ENCODE results near the gene LY86.

Gene LY86

DNA sequence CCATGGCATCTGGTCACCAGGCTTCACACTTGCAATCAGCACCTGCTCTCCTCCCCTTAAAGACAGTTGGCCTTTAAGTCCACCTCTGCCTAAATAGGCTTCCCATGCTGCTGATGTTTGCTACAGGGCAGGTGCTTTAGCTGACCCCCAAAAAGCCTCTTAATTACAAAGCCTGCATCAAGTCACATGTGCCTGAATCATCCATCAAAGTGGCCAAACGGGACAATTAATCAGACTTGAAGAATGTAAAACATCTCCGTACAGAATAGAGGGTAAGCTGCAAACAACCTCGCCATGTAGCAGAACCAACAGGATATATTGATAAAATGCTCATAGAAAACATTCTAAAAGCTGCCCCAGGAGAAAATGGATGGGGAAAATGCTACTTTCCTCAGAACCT, 7.4 kb downstream of the LY86 start:
- peak; percentile 74 for DNase-seq (ENCODE audit: low read depth)
- H3K4me3 ChIP-seq (ENCODE audit: low read length): no peak overlapping the region
- TF ChIP-seq, protein P1, sequence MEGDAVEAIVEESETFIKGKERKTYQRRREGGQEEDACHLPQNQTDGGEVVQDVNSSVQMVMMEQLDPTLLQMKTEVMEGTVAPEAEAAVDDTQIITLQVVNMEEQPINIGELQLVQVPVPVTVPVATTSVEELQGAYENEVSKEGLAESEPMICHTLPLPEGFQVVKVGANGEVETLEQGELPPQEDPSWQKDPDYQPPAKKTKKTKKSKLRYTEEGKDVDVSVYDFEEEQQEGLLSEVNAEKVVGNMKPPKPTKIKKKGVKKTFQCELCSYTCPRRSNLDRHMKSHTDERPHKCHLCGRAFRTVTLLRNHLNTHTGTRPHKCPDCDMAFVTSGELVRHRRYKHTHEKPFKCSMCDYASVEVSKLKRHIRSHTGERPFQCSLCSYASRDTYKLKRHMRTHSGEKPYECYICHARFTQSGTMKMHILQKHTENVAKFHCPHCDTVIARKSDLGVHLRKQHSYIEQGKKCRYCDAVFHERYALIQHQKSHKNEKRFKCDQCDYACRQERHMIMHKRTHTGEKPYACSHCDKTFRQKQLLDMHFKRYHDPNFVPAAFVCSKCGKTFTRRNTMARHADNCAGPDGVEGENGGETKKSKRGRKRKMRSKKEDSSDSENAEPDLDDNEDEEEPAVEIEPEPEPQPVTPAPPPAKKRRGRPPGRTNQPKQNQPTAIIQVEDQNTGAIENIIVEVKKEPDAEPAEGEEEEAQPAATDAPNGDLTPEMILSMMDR (conservative IDR thresholded peaks at IDR 0.05; ENCODE audit: low read depth, low read length): no peak

DNA sequence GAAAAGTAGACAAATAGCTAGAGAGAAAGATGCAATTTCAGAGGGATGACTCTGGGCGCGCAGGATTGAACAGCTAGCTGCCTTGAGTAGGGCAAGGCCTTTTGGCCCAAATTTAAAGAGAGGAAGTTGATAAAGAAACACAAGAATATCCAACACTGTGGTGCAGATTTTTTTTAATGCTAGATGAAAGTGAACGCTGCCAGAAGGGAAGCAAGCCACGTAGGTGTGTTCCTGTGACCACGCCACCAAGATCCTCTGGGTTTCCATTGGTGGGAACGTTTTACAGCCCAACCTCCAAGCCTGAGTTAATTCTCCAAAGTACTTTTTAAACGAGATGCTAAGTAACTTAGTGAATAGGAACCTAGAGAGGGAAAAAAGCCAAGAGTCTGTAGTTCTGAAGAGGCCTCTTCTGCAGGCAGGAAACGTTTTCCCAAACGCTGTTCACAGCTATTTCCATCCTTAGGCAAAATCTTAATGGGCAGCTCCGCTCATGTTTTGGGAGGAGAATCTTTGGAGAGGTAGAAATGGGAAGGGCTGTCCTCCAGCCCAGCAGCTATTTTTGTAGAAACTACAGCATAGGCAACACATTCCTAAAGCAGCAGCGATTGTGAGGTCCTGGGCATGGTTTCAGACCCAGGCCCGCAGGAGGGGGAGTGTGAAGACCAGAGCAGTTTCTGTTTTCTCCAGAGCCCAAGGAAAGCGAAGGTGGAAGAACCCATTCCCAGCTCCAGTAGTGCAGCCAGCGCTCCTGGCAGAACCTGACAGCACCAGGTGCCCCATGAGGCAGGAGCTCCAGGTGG, 8.2 kb downstream of the LY86 start:
- no peak overlapping the region for H3K4me3 ChIP-seq (ENCODE audit: low read length)
- DNase-seq (ENCODE audit: low read depth): no peak
- TF ChIP-seq, protein P1 (conservative IDR thresholded peaks at IDR 0.05; ENCODE audit: low read depth, low read length): no peak

DNA sequence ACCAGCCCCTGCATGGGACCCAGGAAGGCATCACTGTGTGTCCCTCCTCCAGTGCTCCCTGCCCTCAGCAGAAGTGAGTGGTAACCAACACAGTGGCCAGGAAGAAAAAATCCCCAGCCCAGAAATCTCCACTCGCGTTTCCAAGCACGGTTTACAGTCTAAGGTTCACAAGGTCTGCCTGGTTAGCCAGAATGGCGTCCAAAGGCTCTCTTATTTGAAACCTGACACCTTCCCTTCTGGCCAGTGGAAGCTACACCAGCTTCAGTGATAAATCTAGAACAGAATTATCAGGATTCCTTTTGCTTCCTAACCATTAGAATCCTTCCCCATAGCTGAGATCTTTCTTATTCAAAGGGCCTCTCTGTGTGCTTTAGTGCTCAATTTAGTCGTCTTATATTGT, 9.2 kb downstream of the LY86 start:
- peak; percentile 4 for DNase-seq (ENCODE audit: low read depth)
- TF ChIP-seq, protein P1 (conservative IDR thresholded peaks at IDR 0.05; ENCODE audit: low read depth, low read length): no peak
- no peak overlapping the region for H3K4me3 ChIP-seq (ENCODE audit: low read length)

DNA sequence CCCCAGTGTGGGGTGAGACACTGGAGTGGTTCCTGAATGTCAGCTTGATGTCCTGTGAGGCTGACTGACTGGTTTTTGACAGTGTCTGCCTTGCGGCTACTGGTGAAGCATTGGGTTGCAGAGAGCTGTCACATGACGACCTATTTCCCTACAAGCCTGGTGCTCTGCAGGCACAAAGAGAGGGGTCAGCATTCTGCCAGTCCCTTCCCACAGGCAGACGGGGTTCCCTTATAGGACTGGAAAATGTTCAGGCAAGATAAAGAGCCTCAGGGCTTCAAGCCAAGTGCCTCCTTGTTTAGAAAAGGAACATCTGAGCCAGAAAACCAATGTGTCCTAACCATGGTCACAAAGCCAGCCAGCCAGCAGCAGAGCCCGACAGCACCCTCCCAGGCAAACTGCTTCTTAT, 11.0 kb downstream of the LY86 start:
- no peak for DNase-seq (ENCODE audit: low read depth)

DNA sequence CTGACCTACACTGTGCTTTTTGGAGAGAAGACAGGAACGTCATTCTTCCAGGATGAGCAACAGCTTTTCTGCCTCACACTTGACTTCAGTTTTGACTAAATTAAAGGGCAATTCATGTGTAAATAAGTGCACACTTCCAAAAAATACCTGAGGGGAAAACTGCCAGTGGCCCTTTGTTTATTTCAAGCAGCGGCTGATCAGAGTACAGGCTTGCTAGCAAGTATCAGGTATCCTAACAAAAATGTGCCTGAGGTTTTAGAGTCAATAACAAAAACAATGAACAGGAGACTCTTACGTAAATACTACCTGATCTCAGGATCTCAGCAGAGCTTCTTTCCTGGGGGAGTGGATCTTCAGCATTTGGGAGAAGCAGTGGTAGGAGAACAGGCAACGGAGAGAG, 12.4 kb downstream of the LY86 start:
- no peak overlapping the region for H3K4me3 ChIP-seq (ENCODE audit: low read length)
- TF ChIP-seq, protein P1 (conservative IDR thresholded peaks at IDR 0.05; ENCODE audit: low read depth, low read length): no peak
- no peak for DNase-seq (ENCODE audit: low read depth)

More for the DNA sequence above, 11.0 kb downstream of the LY86 start:
- no peak overlapping the region for H3K4me3 ChIP-seq (ENCODE audit: low read length)
- TF ChIP-seq, protein P1 (conservative IDR thresholded peaks at IDR 0.05; ENCODE audit: low read depth, low read length): no peak

DNA sequence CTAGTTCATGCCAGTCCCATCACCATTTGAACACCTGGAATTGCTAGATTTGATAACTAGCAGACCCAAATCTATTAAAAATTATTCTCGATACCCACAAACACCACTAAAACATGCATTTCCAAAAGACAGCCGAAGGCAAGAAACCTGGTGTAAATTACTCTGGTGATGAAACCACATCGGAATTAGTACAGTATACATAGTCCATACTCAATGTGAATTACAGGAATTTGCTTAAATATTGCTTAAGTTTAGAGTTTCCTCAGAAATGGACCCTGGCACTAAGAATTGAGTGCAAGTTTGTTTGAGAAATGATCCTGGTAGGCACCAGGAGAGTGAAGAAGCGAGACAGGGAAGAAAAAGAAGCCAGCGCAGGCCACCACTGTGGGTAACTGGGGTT, 13.7 kb downstream of the LY86 start:
- TF ChIP-seq, protein P1 (conservative IDR thresholded peaks at IDR 0.05; ENCODE audit: low read depth, low read length): no peak
- DNase-seq (ENCODE audit: low read depth): no peak
- H3K4me3 ChIP-seq (ENCODE audit: low read length): no peak overlapping the region

DNA sequence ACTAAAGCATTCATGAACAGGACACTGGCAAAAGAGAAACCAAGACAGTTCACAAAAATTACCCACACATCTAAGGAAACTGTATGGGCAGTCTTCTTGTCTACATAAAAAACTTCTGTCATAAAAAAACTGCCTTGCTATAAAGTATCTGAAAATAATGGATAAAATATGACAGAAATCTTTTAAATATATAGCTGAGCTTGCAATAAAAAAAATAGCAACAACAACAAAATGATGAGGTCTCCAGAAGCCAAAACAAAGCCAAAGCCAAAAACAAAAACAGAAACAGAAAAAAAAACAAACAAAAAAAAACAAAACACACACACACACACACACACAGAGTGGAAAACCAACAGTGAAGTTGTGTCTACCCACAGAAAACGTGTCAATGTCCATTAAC, 14.8 kb downstream of the LY86 start:
- TF ChIP-seq, protein P1 (conservative IDR thresholded peaks at IDR 0.05; ENCODE audit: low read depth, low read length): no peak
- H3K4me3 ChIP-seq (ENCODE audit: low read length): no peak overlapping the region
- no peak for DNase-seq (ENCODE audit: low read depth)

Measured in retinal pigment epithelial cell (primary cell).